ENCODE results near the gene PLOD1. TPM values are rescaled to one million over a fixed set of nuclear protein-coding genes. Genes with fewer than 3 reads are reported as not detected.
"Not testable (repeated sequence)": the region's sequence is repeated elsewhere in the genome, so short reads cannot be mapped to it uniquely, and the experiment has no call there.

The PLOD1 gene
- total RNA-seq, 4 donors from 2014 or later = 23.9 to 66.5 (median 54.8) TPM

- DNase-seq = no peak
- Histone ChIP-seq H3K9me3 (no peaks in the 10 kb centered on the region), H3K36me3 (peaks cover 0 to 20% of the 10 kb centered on the region in 2 donors), H3K27ac (peak overlapping the region; percentile 72 to 97 (median 84)), H3K27me3 (no peaks in the 10 kb centered on the region), H3K4me3 (peak overlapping the region; percentile 6 to 59 (median 32)), H3K4me1 (peaks cover 61 to 68% of the 10 kb centered on the region in 2 donors)
- no peak for TF ChIP-seq POLR2A (IDR thresholded peaks at IDR 0.05)
- TF ChIP-seq CTCF (IDR thresholded peaks at IDR 0.05 in 4 of 5, conservative IDR thresholded peaks at IDR 0.05 in 1 of 5) = no peak
- in situ Hi-C loops (cut with MboI; ENCODE audit: low sequenced_read_pairs in 4 of 4) (loop anchor here in 1 of 4 donors (10.0 kb wide), 1 partner anchor 51 kb away; no protein-coding TSS in a partner anchor), intact Hi-C loops (cut with DNase I; ENCODE audit: low total_unique reads) (no loop called here)
- ATAC-seq = no peak
Measured at GRCh38 chr1:11923827-11924113, 10.7 kb upstream of the PLOD1 start.

- ATAC-seq (no peak), DNase-seq (no peak)
- no peaks in the 10 kb centered on the region for H3K9me3 ChIP-seq
- in situ Hi-C loops (cut with MboI; ENCODE audit: low sequenced_read_pairs in 4 of 4) (loop anchor here in 1 of 4 donors (10.0 kb wide), 1 partner anchor 50 kb away; no protein-coding TSS in a partner anchor), intact Hi-C loops (cut with DNase I; ENCODE audit: low total_unique reads) (loop anchor here (5.0 kb wide), 1 partner anchor 58 kb away; the partner anchor contains the start of gene MFN2)
- H3K4me3 ChIP-seq = peak overlapping the region; percentile 54 to 59 (median 57)
- H3K4me1 ChIP-seq = peaks cover 61 to 67% of the 10 kb centered on the region in 2 donors
- H3K36me3 ChIP-seq = peaks cover 0 to 20% of the 10 kb centered on the region in 2 donors
- no peaks in the 10 kb centered on the region for H3K27me3 ChIP-seq
- TF ChIP-seq CTCF (IDR thresholded peaks at IDR 0.05 in 4 of 5, conservative IDR thresholded peaks at IDR 0.05 in 1 of 5) (no peak), POLR2A (IDR thresholded peaks at IDR 0.05) (no peak)
- peak overlapping the region; percentile 72 to 97 (median 84) for H3K27ac ChIP-seq
Measured at GRCh38 chr1:11924334-11925195, 10.0 kb upstream of the PLOD1 start.

- H3K27ac ChIP-seq = peak overlapping the region; percentile 72 to 97 (median 84)
- intact Hi-C loops (cut with DNase I; ENCODE audit: low total_unique reads) = loop anchor here (5.0 kb wide), 1 partner anchor 57 kb away; the partner anchor contains the start of gene MFN2
- not testable (repeated sequence) for H3K9me3 ChIP-seq, DNase-seq, H3K27me3 ChIP-seq
- ATAC-seq = peak in 1 of 2 donors; percentile 2
- H3K4me3 ChIP-seq = peak overlapping the region; percentile 54 to 59 (median 57)
- in situ Hi-C loops (cut with MboI; ENCODE audit: low sequenced_read_pairs in 4 of 4) = loop anchor here in 1 of 4 donors (10.0 kb wide), 1 partner anchor 49 kb away; no protein-coding TSS in a partner anchor
- H3K4me1 ChIP-seq = peaks cover 60 to 68% of the 10 kb centered on the region in 2 donors
- H3K36me3 ChIP-seq = peaks cover 0 to 17% of the 10 kb centered on the region in 2 donors
Measured at GRCh38 chr1:11925196-11925937, 9.2 kb upstream of the PLOD1 start.

GRCh38 chr1:11925938-11926292 is 8.6 kb upstream of the PLOD1 start:
- ATAC-seq = peak; percentile 14 to 25
- intact Hi-C loops (cut with DNase I; ENCODE audit: low total_unique reads) = loop anchor here (5.0 kb wide), 1 partner anchor 56 kb away; the partner anchor contains the start of gene MFN2
- in situ Hi-C loops (cut with MboI; ENCODE audit: low sequenced_read_pairs in 4 of 4) = loop anchor here in 1 of 4 donors (10.0 kb wide), 1 partner anchor 49 kb away; no protein-coding TSS in a partner anchor

More at GRCh38 chr1:11925938-11926292, 8.6 kb upstream of the PLOD1 start:
- TF ChIP-seq POLR2A (IDR thresholded peaks at IDR 0.05) (no peak), CTCF (IDR thresholded peaks at IDR 0.05 in 4 of 5, conservative IDR thresholded peaks at IDR 0.05 in 1 of 5) (no peak)
- Histone ChIP-seq H3K27me3 (no peaks in the 10 kb centered on the region), H3K9me3 (no peaks in the 10 kb centered on the region), H3K4me1 (peaks cover 58 to 66% of the 10 kb centered on the region in 2 donors), H3K4me3 (peak overlapping the region; percentile 54 to 59 (median 57)), H3K27ac (peak overlapping the region; percentile 72 to 97 (median 84)), H3K36me3 (peaks cover 0 to 17% of the 10 kb centered on the region in 2 donors)
- no peak for DNase-seq

Data from gastrocnemius medialis (tissue), 4 donors.